Stimulated activated CD8-positive, alpha-beta memory T cell treated with anti-CD3 and anti-CD28 coated beads, Interleukin-15, amount 100 ng/mL, for 4 hours (primary cell): ENCODE measurements around the gene SUPT4H1.
"Not testable (repeated sequence)": the region's sequence is repeated elsewhere in the genome, so short reads cannot be mapped to it uniquely, and the experiment has no call there.

Experiments used
- DNase-seq, 2 donors: peaks; one replicate each; pipeline ENCODE4 v3.0.0-alpha.2; 2020; ENCODE audit warnings: low read depth in 2 of 2

SUPT4H1 gene

GRCh38 chr17:58351831-58352595 is at the start of gene SUPT4H1:
Gene SUPT4H1, minus strand, starts transcription at chr17:58352201. Its CDS starts 66 bp downstream, at chr17:58352135.
- DNase-seq, result peak; percentile 83 to 87

- no peak for DNase-seq
Observed at GRCh38 chr17:58401287-58401686, 49.3 kb upstream of the SUPT4H1 start.

GRCh38 chr17:58400826-58401225 is 48.8 kb upstream of the SUPT4H1 start:
- no peak for DNase-seq

- no peak for DNase-seq
Observed at GRCh38 chr17:58399974-58400373, 48.0 kb upstream of the SUPT4H1 start.

- no peak for DNase-seq
Observed at GRCh38 chr17:58398574-58399266, 46.7 kb upstream of the SUPT4H1 start.

GRCh38 chr17:58397421-58397820 is 45.4 kb upstream of the SUPT4H1 start:
- not testable (repeated sequence) for DNase-seq

- DNase-seq, result no peak
Observed at GRCh38 chr17:58396173-58396572, 44.2 kb upstream of the SUPT4H1 start.

- no peak for DNase-seq
Observed at GRCh38 chr17:58394534-58395223, 42.7 kb upstream of the SUPT4H1 start.

- DNase-seq, result no peak
Observed at GRCh38 chr17:58391302-58391984, 39.4 kb upstream of the SUPT4H1 start.

- no peak for DNase-seq
Observed at GRCh38 chr17:58390884-58391283, 38.9 kb upstream of the SUPT4H1 start.

GRCh38 chr17:58388302-58389190 is 36.5 kb upstream of the SUPT4H1 start:
- DNase-seq, result no peak

- no peak for DNase-seq
Observed at GRCh38 chr17:58387834-58388233, 35.8 kb upstream of the SUPT4H1 start.

- DNase-seq, result no peak
Observed at GRCh38 chr17:58386708-58387107, 34.7 kb upstream of the SUPT4H1 start.

GRCh38 chr17:58385359-58385899 is 33.4 kb upstream of the SUPT4H1 start:
- DNase-seq, result no peak

- DNase-seq, result no peak
Observed at GRCh38 chr17:58384897-58385296, 32.9 kb upstream of the SUPT4H1 start.

GRCh38 chr17:58383892-58384462 is 32.0 kb upstream of the SUPT4H1 start:
- DNase-seq, result no peak

GRCh38 chr17:58382872-58383242 is 30.9 kb upstream of the SUPT4H1 start:
- DNase-seq, result no peak

- no peak for DNase-seq
Observed at GRCh38 chr17:58382108-58382871, 30.3 kb upstream of the SUPT4H1 start.
